ENCODE measurements around the gene CNTNAP5.

- TF ChIP-seq CTCF (IDR thresholded peaks at IDR 0.05) (no peak), EZH2phosphoT487 (IDR thresholded peaks at IDR 0.05) (no peak), EZH2 (IDR thresholded peaks at IDR 0.05) (no peak)
These were observed 861.1 kb downstream of the CNTNAP5 start for GRCh38 chr2:124886216-124886615.
